Measurements from ENCODE around the gene JAKMIP1. TPM values are rescaled to one million over a fixed set of nuclear protein-coding genes. Genes with fewer than 3 reads are reported as not detected.

JAKMIP1 gene
- polyA plus RNA-seq, 3 donors: 0.08 TPM; not detected in 2

GRCh38 chr4:6120361-6120760 is 80.0 kb downstream of the JAKMIP1 start:
- TF ChIP-seq CTCF (IDR thresholded peaks at IDR 0.05): no peak
- no peaks in the 10 kb centered on the region for H3K9me3 ChIP-seq (replicated peaks in 1 of 2; ENCODE audit: control insufficient read depth in 1 of 2, insufficient read depth in 1 of 2, low read length in 2 of 2)
- H3K4me2 ChIP-seq (replicated peaks; ENCODE audit: extremely low read depth, low read length, poor library complexity, severe bottlenecking): no peak overlapping the region
- Mint-ChIP-seq H3K27ac (no peak overlapping the region), H3K36me3 (no peaks in the 10 kb centered on the region), H3K27me3 (ENCODE audit: low read depth in 3 of 3) (peaks cover 11 to 23% (median 15%) of the 10 kb centered on the region in 3 donors), H3K4me3 (no peak overlapping the region), H3K9me3 (peaks cover 0 to 3% (median 0%) of the 10 kb centered on the region in 7 donors), H3K4me1 (no peaks in the 10 kb centered on the region)
- H3K27ac ChIP-seq (ENCODE audit: low read depth in 1 of 2, low read length in 2 of 2): no peak overlapping the region
- H3K79me2 ChIP-seq (ENCODE audit: insufficient read depth, low read length): no peaks in the 10 kb centered on the region
- no peak overlapping the region for H2AFZ ChIP-seq (ENCODE audit: insufficient read depth, low read depth, low read length, poor library complexity, severe bottlenecking)
- H3K4me1 ChIP-seq (ENCODE audit: control insufficient read depth in 1 of 2, insufficient read depth in 2 of 2, low read length in 2 of 2): no peaks in the 10 kb centered on the region
- H4K20me1 ChIP-seq (ENCODE audit: insufficient read depth, low read length): no peaks in the 10 kb centered on the region
- WGBS (ENCODE audit: insufficient coverage): 77% methylated on average over 3 of the region's 6 CpGs
- H3K27me3 ChIP-seq (ENCODE audit: control insufficient read depth in 2 of 2, insufficient read depth in 2 of 2, low read length in 2 of 2): peaks cover 0 to 5% of the 10 kb centered on the region in 2 donors
- no peaks in the 10 kb centered on the region for H3K36me3 ChIP-seq (replicated peaks in 1 of 2; ENCODE audit: control insufficient read depth in 1 of 2, insufficient read depth in 2 of 2, low read length in 2 of 2)
- H3K4me3 ChIP-seq (replicated peaks in 1 of 3; ENCODE audit: low read depth in 2 of 3, low read length in 3 of 3): no peak overlapping the region
- intact Hi-C loops (cut with micrococcal nuclease): no loop called here
- DNase-seq: no peak
- H3K9ac ChIP-seq (ENCODE audit: insufficient read depth, low read length, poor library complexity, severe bottlenecking): no peak overlapping the region

GRCh38 chr4:6119507-6120020 is 80.8 kb downstream of the JAKMIP1 start:
- Mint-ChIP-seq H3K36me3 (no peaks in the 10 kb centered on the region), H3K4me3 (no peak overlapping the region), H3K4me1 (no peaks in the 10 kb centered on the region), H3K27me3 (ENCODE audit: low read depth in 3 of 3) (peaks cover 11 to 23% (median 15%) of the 10 kb centered on the region in 3 donors), H3K27ac (no peak overlapping the region), H3K9me3 (peaks cover 0 to 3% (median 0%) of the 10 kb centered on the region in 7 donors)
- Histone ChIP-seq H3K4me3 (replicated peaks in 1 of 3; ENCODE audit: low read depth in 2 of 3, low read length in 3 of 3) (no peak overlapping the region), H3K79me2 (ENCODE audit: insufficient read depth, low read length) (no peaks in the 10 kb centered on the region), H2AFZ (ENCODE audit: insufficient read depth, low read depth, low read length, poor library complexity, severe bottlenecking) (no peak overlapping the region), H3K9ac (ENCODE audit: insufficient read depth, low read length, poor library complexity, severe bottlenecking) (no peak overlapping the region), H3K9me3 (replicated peaks in 1 of 2; ENCODE audit: control insufficient read depth in 1 of 2, insufficient read depth in 1 of 2, low read length in 2 of 2) (no peaks in the 10 kb centered on the region), H3K27ac (ENCODE audit: low read depth in 1 of 2, low read length in 2 of 2) (no peak overlapping the region), H3K27me3 (ENCODE audit: control insufficient read depth in 2 of 2, insufficient read depth in 2 of 2, low read length in 2 of 2) (peaks cover 0 to 5% of the 10 kb centered on the region in 2 donors), H3K4me1 (ENCODE audit: control insufficient read depth in 1 of 2, insufficient read depth in 2 of 2, low read length in 2 of 2) (no peaks in the 10 kb centered on the region), H4K20me1 (ENCODE audit: insufficient read depth, low read length) (no peaks in the 10 kb centered on the region), H3K36me3 (replicated peaks in 1 of 2; ENCODE audit: control insufficient read depth in 1 of 2, insufficient read depth in 2 of 2, low read length in 2 of 2) (no peaks in the 10 kb centered on the region), H3K4me2 (replicated peaks; ENCODE audit: extremely low read depth, low read length, poor library complexity, severe bottlenecking) (no peak overlapping the region)
- no peak for DNase-seq
- 74% methylated on average over 4 of the region's 5 CpGs for whole genome bisulfite sequencing (ENCODE audit: insufficient coverage)
- no peak for TF ChIP-seq CTCF (IDR thresholded peaks at IDR 0.05)
- intact Hi-C loops (cut with micrococcal nuclease): no loop called here

Data from CD14-positive monocyte (primary cell).